ENCODE measurements around the gene S100Z. TPM values are rescaled to one million over a fixed set of nuclear protein-coding genes. Genes with fewer than 3 reads are reported as not detected.

The S100Z gene
- total RNA-seq, 1 donor from 2014 or later: 0.80 TPM

DNA sequence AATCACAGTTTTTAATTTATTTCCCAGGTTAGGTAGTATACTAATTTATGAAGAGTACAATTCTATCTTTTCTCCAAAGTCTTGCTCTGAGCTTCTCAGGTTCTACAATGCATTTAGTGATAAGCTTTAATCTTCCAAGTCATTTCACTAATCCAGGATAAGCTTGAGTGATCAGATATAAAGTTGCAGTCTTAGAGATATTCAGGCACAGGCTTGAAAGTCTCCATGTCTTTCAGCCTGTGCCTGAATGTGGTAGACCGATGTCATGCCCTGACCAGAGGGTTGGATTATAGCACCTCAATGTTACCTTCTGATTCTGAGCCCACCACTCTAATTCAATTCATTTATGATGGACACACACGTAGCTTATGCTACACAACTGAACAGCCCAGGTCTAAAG, 106.2 kb downstream of the S100Z start:
- H3K4me3 Mint-ChIP-seq: no peak overlapping the region
- no peak overlapping the region for H3K27ac Mint-ChIP-seq
- H3K9me3 Mint-ChIP-seq: no peaks in the 10 kb centered on the region
- peaks cover 26% of the 10 kb centered on the region for H3K4me1 Mint-ChIP-seq
- TF ChIP-seq, protein P1, sequence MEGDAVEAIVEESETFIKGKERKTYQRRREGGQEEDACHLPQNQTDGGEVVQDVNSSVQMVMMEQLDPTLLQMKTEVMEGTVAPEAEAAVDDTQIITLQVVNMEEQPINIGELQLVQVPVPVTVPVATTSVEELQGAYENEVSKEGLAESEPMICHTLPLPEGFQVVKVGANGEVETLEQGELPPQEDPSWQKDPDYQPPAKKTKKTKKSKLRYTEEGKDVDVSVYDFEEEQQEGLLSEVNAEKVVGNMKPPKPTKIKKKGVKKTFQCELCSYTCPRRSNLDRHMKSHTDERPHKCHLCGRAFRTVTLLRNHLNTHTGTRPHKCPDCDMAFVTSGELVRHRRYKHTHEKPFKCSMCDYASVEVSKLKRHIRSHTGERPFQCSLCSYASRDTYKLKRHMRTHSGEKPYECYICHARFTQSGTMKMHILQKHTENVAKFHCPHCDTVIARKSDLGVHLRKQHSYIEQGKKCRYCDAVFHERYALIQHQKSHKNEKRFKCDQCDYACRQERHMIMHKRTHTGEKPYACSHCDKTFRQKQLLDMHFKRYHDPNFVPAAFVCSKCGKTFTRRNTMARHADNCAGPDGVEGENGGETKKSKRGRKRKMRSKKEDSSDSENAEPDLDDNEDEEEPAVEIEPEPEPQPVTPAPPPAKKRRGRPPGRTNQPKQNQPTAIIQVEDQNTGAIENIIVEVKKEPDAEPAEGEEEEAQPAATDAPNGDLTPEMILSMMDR (IDR thresholded peaks at IDR 0.05; ENCODE audit: unreplicated experiment): no peak
- DNase-seq (ENCODE audit: low spot score in 2 of 2, unreplicated experiment in 2 of 2): no peak
- peaks cover 44% of the 10 kb centered on the region for H3K27me3 Mint-ChIP-seq (ENCODE audit: low read depth)
- H3K36me3 Mint-ChIP-seq: no peaks in the 10 kb centered on the region

DNA sequence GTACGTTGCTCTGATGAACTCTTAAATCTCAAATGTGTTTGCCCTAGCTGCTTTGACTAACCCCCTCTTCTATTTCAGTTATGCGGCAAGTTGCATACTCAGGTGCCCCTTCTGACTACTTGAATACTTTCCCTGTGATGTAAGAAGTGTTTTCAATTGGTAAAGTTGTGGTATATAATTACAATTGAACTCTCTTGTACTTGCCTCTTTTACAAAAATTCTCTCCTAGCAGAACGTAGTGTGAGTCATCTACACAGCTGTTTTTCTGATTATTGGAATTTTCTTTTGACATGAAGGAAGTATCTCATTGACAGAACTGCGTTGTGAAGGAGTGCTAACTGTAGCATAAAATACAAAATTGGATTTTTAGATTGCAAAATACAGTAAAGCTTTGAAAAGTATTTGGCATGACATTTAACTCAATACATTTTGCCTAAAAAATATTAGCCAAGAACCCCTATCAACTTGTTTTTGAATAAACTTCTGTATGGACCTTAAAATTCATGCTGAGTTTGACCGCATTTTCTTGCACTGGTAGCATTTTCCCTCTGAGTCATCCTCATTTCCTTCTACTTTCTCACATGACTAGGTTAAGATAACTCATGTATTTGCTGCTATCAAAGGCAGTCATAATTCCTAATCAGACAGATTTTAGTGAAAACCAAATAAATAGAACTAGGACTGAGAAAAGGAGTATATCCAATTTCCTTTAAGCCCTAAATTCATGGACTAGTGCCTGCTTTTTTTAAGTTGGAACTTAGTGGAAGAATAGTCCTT, 109.4 kb downstream of the S100Z start:
- Mint-ChIP-seq H3K27ac (peak overlapping the region; percentile 22), H3K9me3 (no peaks in the 10 kb centered on the region), H3K27me3 (ENCODE audit: low read depth) (peaks cover 17% of the 10 kb centered on the region), H3K4me3 (no peak overlapping the region), H3K4me1 (peaks cover 33% of the 10 kb centered on the region), H3K36me3 (no peaks in the 10 kb centered on the region)
- TF ChIP-seq, protein P1 (IDR thresholded peaks at IDR 0.05; ENCODE audit: unreplicated experiment): no peak
- DNase-seq (ENCODE audit: low spot score in 2 of 2, unreplicated experiment in 2 of 2): no peak

DNA sequence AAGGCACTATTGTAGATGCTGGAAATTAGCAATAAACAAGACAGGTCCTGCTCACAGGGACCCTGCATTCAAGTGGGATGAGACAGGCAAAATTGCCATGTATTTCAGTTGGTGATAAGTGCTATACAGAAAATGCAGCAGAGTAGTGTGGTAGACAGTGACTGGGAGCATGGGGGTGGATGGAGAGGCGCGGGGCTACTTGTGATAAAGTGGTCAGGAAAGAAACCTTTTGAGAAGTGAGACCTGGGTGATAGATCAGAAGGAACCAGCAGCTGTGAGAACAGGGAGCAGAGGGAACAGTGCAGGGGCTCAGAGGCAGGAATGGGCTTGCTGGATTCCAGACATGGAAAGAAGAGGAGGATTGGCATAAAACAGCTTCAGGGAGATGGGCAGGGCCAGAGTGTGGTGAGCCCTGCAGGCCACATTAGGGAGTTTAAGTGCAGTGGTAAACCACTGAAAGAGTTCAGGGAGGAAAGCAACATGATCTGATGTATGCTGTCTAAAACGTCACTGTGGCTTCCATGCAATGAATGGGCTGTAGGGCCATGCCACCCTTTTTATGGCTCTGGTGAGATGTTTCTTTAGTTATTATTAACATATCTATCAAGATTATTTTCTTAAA, 110.3 kb downstream of the S100Z start:
- H3K4me3 Mint-ChIP-seq: no peak overlapping the region
- no peaks in the 10 kb centered on the region for H3K36me3 Mint-ChIP-seq
- H3K27ac Mint-ChIP-seq: no peak overlapping the region
- DNase-seq (ENCODE audit: low spot score in 2 of 2, unreplicated experiment in 2 of 2): no peak
- TF ChIP-seq, protein P1 (IDR thresholded peaks at IDR 0.05; ENCODE audit: unreplicated experiment): no peak
- peaks cover 36% of the 10 kb centered on the region for H3K4me1 Mint-ChIP-seq
- H3K27me3 Mint-ChIP-seq (ENCODE audit: low read depth): peaks cover 7% of the 10 kb centered on the region
- H3K9me3 Mint-ChIP-seq: no peaks in the 10 kb centered on the region

DNA sequence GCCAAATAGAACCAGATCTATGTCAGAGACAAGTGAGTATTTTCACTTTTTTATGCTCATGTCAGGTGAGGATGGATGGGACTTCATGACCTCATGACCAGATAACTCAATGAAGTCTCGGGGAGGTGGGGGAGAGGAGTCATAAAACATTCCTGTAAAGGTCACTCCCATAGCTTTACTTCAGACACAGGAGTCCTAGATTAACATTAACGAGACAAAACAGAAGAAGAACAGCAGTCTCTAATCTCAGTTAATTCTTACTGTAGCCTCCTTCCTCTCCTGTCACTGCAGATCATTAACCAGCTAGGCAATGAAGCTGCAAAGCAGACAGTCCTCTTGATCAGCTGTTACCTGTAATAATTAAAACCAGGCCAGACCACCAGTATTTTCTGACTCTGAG, 114.2 kb downstream of the S100Z start:
- H3K27me3 Mint-ChIP-seq (ENCODE audit: low read depth): no peaks in the 10 kb centered on the region
- TF ChIP-seq, protein P1 (IDR thresholded peaks at IDR 0.05; ENCODE audit: unreplicated experiment): no peak
- H3K4me3 Mint-ChIP-seq: no peak overlapping the region
- H3K27ac Mint-ChIP-seq: no peak overlapping the region
- peaks cover 27% of the 10 kb centered on the region for H3K4me1 Mint-ChIP-seq
- H3K9me3 Mint-ChIP-seq: no peaks in the 10 kb centered on the region
- no peaks in the 10 kb centered on the region for H3K36me3 Mint-ChIP-seq
- no peak for DNase-seq (ENCODE audit: low spot score in 2 of 2, unreplicated experiment in 2 of 2)

Other genes with a start within 250 kb of the S100Z start
- 1.4 to 3.3 TPM (median 2.4 TPM) in 3 replicates for gene F2RL2, start 226.6 kb upstream of the S100Z start, total RNA-seq
- gene F2R, start 133.9 kb upstream of the S100Z start, total RNA-seq: 34.4 to 35.8 TPM (median 34.4 TPM) in 3 replicates
- 5.7 to 6.6 TPM (median 6.6 TPM) in 3 replicates for gene F2RL1, start 31.0 kb upstream of the S100Z start, total RNA-seq
- 5.3 to 10.7 TPM (median 8.0 TPM) in 3 replicates for gene CRHBP, start 103.0 kb downstream of the S100Z start, total RNA-seq
- gene AGGF1, start 180.4 kb downstream of the S100Z start, total RNA-seq: 20.9 to 21.2 TPM (median 21.0 TPM) in 3 replicates
- gene ZBED3, start 237.3 kb downstream of the S100Z start, total RNA-seq: 25.2 to 26.9 TPM (median 25.8 TPM) in 3 replicates